Activated naive CD8-positive, alpha-beta T cell treated with anti-CD3 and anti-CD28 coated beads, Interleukin-2, amount 10 ng/mL, durations not matched to agents 7 days and 5 days (primary cell): ENCODE measurements around the gene PPP1R1C. TPM values are rescaled to one million over a fixed set of nuclear protein-coding genes. Genes with fewer than 3 reads are reported as not detected.

Source experiments
- ATAC-seq: fragments of 150-1000 bp; cut with Tn5 transposase; one replicate; pipeline ENCODE4 v1.10.0; 2021; ENCODE audit warnings: low read depth, moderate library complexity
- POLR2A ChIA-PET: fragments of 350-600 bp; sonication (Branson Sonifier 250); formaldehyde crosslinking; loops from one replicate; lab custom pipeline; 2021; ENCODE audit warnings: antibody characterized with exemption; lab: Charles Lee
- DNase-seq: peaks from one replicate; pipeline ENCODE4 v3.0.0; 2021
- H3K27ac Mint-ChIP-seq: one replicate; pipeline ENCODE4 v1.8.0; 2022; ENCODE audit warnings: mild to moderate bottlenecking, mixed read lengths
- H3K27me3 Mint-ChIP-seq: one replicate; pipeline ENCODE4 v1.8.0; 2022; ENCODE audit warnings: mild to moderate bottlenecking, moderate library complexity, mixed read lengths
- H3K36me3 Mint-ChIP-seq: one replicate; pipeline ENCODE4 v1.8.0; 2021; ENCODE audit warnings: mild to moderate bottlenecking, mixed read lengths
- H3K4me1 Mint-ChIP-seq: one replicate; pipeline ENCODE4 v1.8.0; 2021; ENCODE audit warnings: mixed read lengths
- H3K4me3 Mint-ChIP-seq: one replicate; pipeline ENCODE4 v1.8.0; 2022; ENCODE audit warnings: mild to moderate bottlenecking, moderate library complexity, mixed read lengths
- H3K9me3 Mint-ChIP-seq: one replicate; pipeline ENCODE4 v1.8.0; 2021; ENCODE audit warnings: mixed read lengths
- total RNA-seq, 2 experiments: library from RNA; stranded (reverse); gene quantifications; one replicate each; pipeline ENCODE4 v1.2.3, GENCODE V29; 2021

The PPP1R1C gene
- total RNA-seq, 2 experiments from 2014 or later = not detected

- H3K36me3 Mint-ChIP-seq = no peaks in the 10 kb centered on the region
- no peak for ATAC-seq
- no peaks in the 10 kb centered on the region for H3K4me1 Mint-ChIP-seq
- no peak overlapping the region for H3K27ac Mint-ChIP-seq
- POLR2A ChIA-PET = no interaction called here
- DNase-seq = no peak
- no peaks in the 10 kb centered on the region for H3K9me3 Mint-ChIP-seq
- peaks cover 5% of the 10 kb centered on the region for H3K27me3 Mint-ChIP-seq
- no peak overlapping the region for H3K4me3 Mint-ChIP-seq
Observed at GRCh38 chr2:182101263-182101662, 115.6 kb downstream of the PPP1R1C start.

DNA sequence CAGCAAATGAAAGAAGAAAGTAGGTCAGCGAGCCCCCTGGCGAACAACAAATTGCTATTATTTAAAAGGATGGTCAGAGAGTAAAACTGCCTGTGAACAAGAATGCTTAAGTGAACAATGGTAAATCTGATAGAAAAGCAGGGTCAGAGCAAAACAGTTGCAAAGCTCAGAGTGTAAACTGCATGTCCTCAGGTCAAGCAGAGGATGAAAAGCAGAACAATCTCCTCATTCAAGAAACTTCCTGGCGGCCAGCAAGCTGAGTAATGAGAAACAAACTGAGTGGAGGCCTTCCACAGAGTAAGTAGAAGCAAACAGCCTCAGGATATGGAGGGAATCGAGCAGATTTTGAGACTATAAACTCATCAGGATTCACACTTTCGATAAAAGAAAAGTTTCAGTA is 117.9 kb downstream of the PPP1R1C start:
- no peak for ATAC-seq
- Mint-ChIP-seq H3K27ac (no peak overlapping the region), H3K4me1 (no peaks in the 10 kb centered on the region), H3K4me3 (no peak overlapping the region), H3K9me3 (no peaks in the 10 kb centered on the region), H3K36me3 (no peaks in the 10 kb centered on the region), H3K27me3 (peaks cover 5% of the 10 kb centered on the region)
- no peak for DNase-seq
- POLR2A ChIA-PET = no interaction called here

DNA sequence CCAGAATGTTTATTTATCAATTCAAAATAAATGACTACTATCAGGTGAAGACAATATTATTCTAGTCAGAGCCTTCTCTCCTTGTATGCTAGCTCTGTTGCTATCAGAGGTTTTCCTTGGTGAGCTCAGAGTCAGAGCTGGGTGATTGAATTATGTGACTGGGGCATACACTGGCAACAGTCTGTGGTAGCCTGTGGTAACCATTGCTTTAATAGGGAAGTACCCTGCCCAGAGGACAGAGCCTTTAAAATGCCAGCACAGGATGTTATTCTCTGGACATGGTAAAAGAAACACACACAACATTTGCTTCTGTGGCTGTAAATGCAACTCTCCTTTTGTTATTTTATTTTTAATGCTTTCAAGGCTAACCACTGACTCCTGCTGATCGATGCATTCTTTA is 124.7 kb downstream of the PPP1R1C start:
- H3K9me3 Mint-ChIP-seq = no peaks in the 10 kb centered on the region
- no peak for DNase-seq
- no peak for ATAC-seq
- H3K4me1 Mint-ChIP-seq = no peaks in the 10 kb centered on the region
- no peak overlapping the region for H3K27ac Mint-ChIP-seq
- POLR2A ChIA-PET = no interaction called here
- no peaks in the 10 kb centered on the region for H3K36me3 Mint-ChIP-seq
- no peak overlapping the region for H3K4me3 Mint-ChIP-seq
- H3K27me3 Mint-ChIP-seq = no peaks in the 10 kb centered on the region

GRCh38 chr2:182113334-182113733 is 127.7 kb downstream of the PPP1R1C start:
- Mint-ChIP-seq H3K4me3 (no peak overlapping the region), H3K4me1 (no peaks in the 10 kb centered on the region), H3K27ac (no peak overlapping the region), H3K9me3 (no peaks in the 10 kb centered on the region), H3K36me3 (no peaks in the 10 kb centered on the region), H3K27me3 (peaks cover 2% of the 10 kb centered on the region)
- DNase-seq (no peak), ATAC-seq (no peak)
- POLR2A ChIA-PET = no interaction called here

DNA sequence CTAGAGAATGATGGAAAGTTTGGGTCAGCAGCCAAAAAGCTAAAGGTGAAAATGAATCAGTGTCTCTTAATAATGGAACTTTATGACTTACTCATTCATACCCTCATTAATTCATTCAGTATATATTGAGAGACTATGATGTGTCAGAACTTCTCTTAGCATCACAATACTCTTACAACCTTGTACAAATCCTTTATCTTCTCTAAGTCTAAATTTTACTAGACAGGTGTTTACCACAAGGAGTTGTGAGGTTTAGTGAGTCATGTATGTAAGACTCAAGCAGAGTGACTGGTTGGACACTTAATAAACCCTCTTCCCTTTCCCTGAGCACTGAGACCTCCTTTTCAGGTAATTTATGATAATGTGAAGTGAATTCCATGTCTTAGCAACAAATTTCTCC is 129.6 kb downstream of the PPP1R1C start:
- DNase-seq (no peak), ATAC-seq (no peak)
- Mint-ChIP-seq H3K27ac (no peak overlapping the region), H3K36me3 (no peaks in the 10 kb centered on the region), H3K4me1 (no peaks in the 10 kb centered on the region), H3K9me3 (no peaks in the 10 kb centered on the region), H3K27me3 (peaks cover 2% of the 10 kb centered on the region), H3K4me3 (no peak overlapping the region)
- POLR2A ChIA-PET = no interaction called here

- Mint-ChIP-seq H3K27ac (no peak overlapping the region), H3K4me1 (no peaks in the 10 kb centered on the region), H3K4me3 (no peak overlapping the region), H3K27me3 (peaks cover 2% of the 10 kb centered on the region), H3K9me3 (peaks cover 2% of the 10 kb centered on the region), H3K36me3 (no peaks in the 10 kb centered on the region)
- ATAC-seq (no peak), DNase-seq (no peak)
- POLR2A ChIA-PET = no interaction called here
Observed at GRCh38 chr2:182116774-182117173, 131.1 kb downstream of the PPP1R1C start.

DNA sequence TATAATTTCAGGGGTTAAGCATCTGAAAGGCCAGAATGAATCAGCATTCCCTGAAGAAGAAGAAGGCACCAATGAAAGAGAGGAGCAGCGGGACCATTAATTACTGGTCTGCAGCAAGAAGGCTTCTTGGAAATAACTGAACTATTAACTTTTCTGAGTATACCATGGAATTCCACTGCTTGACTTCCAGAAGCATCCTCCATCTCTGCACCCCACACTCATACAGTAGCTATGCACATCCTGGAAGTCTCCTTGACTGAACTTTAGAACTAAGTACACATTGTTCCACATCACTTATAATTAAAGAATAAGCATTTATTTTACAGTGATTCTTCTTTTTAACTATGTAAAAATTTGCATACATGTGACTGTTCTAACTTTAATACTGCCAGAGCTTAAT is 131.5 kb downstream of the PPP1R1C start:
- Mint-ChIP-seq H3K27ac (no peak overlapping the region), H3K4me1 (no peaks in the 10 kb centered on the region), H3K4me3 (no peak overlapping the region), H3K9me3 (peaks cover 2% of the 10 kb centered on the region), H3K36me3 (no peaks in the 10 kb centered on the region), H3K27me3 (peaks cover 2% of the 10 kb centered on the region)
- no peak for ATAC-seq
- POLR2A ChIA-PET = no interaction called here
- no peak for DNase-seq

DNA sequence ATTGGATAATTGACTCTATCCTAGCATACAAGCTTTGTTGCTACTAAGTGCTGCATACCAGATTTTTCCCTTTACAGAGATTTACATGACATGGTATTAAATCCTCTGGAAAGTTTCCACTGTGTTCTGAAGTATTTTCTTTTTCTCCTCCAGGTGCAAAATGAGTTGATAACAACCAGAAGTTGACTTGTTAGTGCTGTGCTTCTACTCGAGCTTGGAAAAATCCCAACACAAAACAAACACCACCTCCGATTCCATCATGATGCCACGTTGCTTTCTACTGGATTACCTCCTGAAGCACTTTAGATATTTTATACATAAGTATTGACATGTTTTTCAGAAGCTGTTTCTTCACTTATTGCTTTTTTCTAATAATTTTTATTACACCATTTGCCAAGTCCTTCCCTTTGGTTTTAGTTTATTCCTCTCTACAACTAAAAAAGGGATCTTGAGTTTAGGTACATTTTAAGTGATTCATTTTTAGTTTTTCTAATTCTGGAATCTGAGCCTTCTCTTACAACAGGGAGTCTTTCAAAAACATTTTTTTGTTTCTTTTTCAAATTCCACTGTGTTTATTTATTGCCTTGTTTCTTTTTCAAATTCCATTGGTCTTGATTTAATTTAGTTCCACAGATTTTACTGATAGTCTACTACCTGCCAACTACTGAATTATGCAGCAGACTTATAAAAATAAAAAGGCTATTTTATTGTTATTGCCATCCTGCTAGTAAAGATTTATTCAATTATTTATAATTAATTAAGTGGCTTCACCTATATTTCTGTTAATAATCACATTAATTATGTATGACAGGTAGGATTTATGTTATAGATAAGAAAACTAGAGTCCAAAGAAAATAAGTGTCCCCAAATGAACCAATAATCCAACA is 143.4 kb downstream of the PPP1R1C start:
- ATAC-seq = no peak
- no peak overlapping the region for H3K4me3 Mint-ChIP-seq

DNA sequence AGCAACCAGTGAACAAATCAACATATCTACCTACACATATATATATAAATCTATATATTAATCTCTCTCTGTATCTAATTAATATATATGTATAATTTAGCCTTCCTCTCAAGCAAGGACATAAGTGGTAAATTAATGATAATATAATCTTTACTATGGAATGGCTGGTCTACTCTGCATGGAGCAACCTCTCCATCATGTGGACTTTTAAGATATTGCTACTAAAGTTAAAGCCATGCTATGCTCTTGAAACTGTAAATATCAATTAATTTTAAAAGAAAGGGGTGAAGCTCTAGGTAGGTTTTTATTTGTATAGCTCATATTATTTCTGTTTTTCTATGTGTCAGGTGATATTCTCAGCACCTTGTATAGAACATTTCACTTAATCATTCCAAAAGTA is 147.0 kb downstream of the PPP1R1C start:
- DNase-seq = no peak
- no peaks in the 10 kb centered on the region for H3K9me3 Mint-ChIP-seq
- H3K27ac Mint-ChIP-seq = no peak overlapping the region
- H3K27me3 Mint-ChIP-seq = peaks cover 4% of the 10 kb centered on the region
- ATAC-seq = no peak
- H3K4me3 Mint-ChIP-seq = no peak overlapping the region
- POLR2A ChIA-PET = no interaction called here
- no peaks in the 10 kb centered on the region for H3K4me1 Mint-ChIP-seq
- no peaks in the 10 kb centered on the region for H3K36me3 Mint-ChIP-seq

More for the DNA sequence above, 143.4 kb downstream of the PPP1R1C start:
- no peak for DNase-seq
- peaks cover 4% of the 10 kb centered on the region for H3K27me3 Mint-ChIP-seq
- no peaks in the 10 kb centered on the region for H3K4me1 Mint-ChIP-seq
- no peaks in the 10 kb centered on the region for H3K9me3 Mint-ChIP-seq
- no peaks in the 10 kb centered on the region for H3K36me3 Mint-ChIP-seq
- H3K27ac Mint-ChIP-seq = no peak overlapping the region
- POLR2A ChIA-PET = no interaction called here

DNA sequence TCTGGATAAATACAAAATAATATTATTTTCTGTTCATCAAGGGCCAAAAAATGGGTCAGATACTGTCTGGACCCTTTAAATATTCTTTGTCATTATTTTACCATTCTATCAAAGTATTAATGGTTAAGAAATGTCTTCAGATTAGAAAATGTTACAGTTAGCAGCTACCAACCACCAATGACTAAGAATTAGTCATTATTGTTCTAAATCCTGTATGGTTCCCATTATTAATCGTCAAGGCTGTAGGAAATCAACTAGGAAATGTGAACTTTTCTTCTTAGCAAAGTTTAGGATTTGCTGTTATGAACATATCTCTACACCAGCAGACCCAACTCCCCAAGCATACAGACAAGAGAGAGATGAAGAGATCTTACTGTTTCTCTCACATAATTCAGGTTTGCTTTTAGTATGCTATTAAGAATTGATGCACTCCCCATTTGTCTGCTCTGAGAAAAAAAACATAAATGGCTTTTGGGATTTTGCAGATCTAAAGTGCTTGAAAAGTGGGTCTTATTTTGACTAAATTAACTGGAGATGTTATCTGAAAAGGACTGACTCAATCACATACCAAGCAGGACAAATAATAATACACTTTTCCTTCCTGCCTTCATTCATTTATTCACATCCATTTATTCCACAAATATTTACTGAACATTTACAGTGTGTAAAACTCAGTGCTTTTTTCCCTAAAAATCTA is 147.7 kb downstream of the PPP1R1C start:
- ATAC-seq (no peak), DNase-seq (no peak)
- POLR2A ChIA-PET = no interaction called here
- H3K9me3 Mint-ChIP-seq = no peaks in the 10 kb centered on the region
- H3K4me3 Mint-ChIP-seq = no peak overlapping the region
- no peaks in the 10 kb centered on the region for H3K36me3 Mint-ChIP-seq
- H3K4me1 Mint-ChIP-seq = no peaks in the 10 kb centered on the region
- H3K27ac Mint-ChIP-seq = no peak overlapping the region
- H3K27me3 Mint-ChIP-seq = peaks cover under 1% of the 10 kb centered on the region

- ATAC-seq (no peak), DNase-seq (no peak)
- H3K27me3 Mint-ChIP-seq = no peaks in the 10 kb centered on the region
- no peaks in the 10 kb centered on the region for H3K36me3 Mint-ChIP-seq
- POLR2A ChIA-PET = no interaction called here
- no peak overlapping the region for H3K27ac Mint-ChIP-seq
- H3K4me3 Mint-ChIP-seq = no peak overlapping the region
- H3K4me1 Mint-ChIP-seq = no peaks in the 10 kb centered on the region
- no peaks in the 10 kb centered on the region for H3K9me3 Mint-ChIP-seq
Observed at GRCh38 chr2:182134201-182134600, 148.5 kb downstream of the PPP1R1C start.

DNA sequence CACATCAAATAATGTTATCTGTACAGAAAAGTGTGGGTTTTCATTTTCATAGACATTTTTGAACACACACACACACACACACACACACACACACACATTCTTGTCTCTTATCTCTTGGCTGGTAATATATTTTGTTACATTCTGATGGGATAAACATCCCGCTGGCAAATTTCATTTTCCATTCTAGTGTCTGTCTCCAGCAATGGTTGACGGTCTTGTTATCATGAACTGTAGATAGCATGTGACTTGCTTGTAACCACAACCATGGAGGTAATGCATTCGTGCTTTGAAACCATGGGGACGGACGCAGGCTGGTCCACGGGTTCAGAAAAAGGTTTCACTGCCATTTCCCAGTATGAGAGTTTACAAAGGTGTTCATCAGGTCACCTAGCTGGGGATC is 156.4 kb downstream of the PPP1R1C start:
- POLR2A ChIA-PET = no interaction called here
- Mint-ChIP-seq H3K36me3 (no peaks in the 10 kb centered on the region), H3K4me1 (no peaks in the 10 kb centered on the region), H3K27ac (no peak overlapping the region), H3K27me3 (no peaks in the 10 kb centered on the region), H3K4me3 (no peak overlapping the region), H3K9me3 (no peaks in the 10 kb centered on the region)
- DNase-seq = no peak
- no peak for ATAC-seq

DNA sequence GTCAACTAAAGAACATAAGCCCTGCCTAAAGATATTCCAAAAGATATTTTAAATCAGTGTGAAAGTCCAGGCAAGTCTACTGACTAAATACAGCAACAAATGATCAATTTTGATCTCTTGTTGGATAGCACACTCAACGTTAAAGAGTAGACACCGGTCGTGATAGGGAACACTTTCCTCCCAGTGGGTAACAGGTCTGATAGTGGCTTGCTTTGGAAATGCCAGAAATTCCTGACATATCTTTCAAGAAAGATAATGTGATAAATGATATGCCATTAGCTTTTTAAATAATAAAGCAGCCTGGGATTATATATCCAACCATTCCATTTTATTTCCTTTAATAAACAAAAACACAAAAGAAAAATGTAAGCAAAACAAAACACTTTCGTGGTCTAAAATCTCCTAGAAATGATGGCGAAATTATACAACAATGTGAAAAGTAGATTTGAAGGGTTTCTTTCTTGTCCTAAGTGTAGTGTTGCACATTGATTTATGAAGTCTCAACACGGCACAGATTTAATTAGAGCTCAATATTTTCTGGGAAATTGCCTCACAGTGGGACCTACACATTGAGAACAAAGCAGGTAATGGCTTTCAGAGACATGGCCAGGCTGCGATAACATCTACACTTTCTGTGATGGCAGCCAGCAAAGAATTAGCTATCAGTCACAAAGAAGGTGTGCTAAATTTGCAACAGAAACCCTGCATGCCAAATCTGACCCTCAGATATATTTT is 158.6 kb downstream of the PPP1R1C start:
- Mint-ChIP-seq H3K27ac (no peak overlapping the region), H3K4me3 (no peak overlapping the region), H3K27me3 (no peaks in the 10 kb centered on the region), H3K36me3 (no peaks in the 10 kb centered on the region), H3K4me1 (no peaks in the 10 kb centered on the region), H3K9me3 (no peaks in the 10 kb centered on the region)
- POLR2A ChIA-PET = no interaction called here
- DNase-seq (no peak), ATAC-seq (no peak)
